HG02884 (cell line): ENCODE results near the gene DCT.
"Not testable (repeated sequence)": the region's sequence is repeated elsewhere in the genome, so short reads cannot be mapped to it uniquely, and the experiment has no call there.

ENCODE experiments used
- ATAC-seq: cut with Tn5 transposase; IDR thresholded peaks from one replicate; pipeline ENCODE4 v1.9.1; 2021; ENCODE audit warnings: mild to moderate bottlenecking, moderate library complexity; ENCODE audit not compliant: unreplicated experiment

The DCT gene

GRCh38 chr13:94479616-94480015, at the start of gene DCT:
Gene DCT (minus strand): TSS chr13:94479682. CDS start chr13:94479255, 427 bp downstream.
- ATAC-seq: no peak

GRCh38 chr13:94526956-94527355, 47.5 kb upstream of the DCT start:
- not testable (repeated sequence) for ATAC-seq

GRCh38 chr13:94525781-94526180, 46.3 kb upstream of the DCT start:
- ATAC-seq: no peak

GRCh38 chr13:94524407-94524806, 44.9 kb upstream of the DCT start:
- ATAC-seq: no peak

GRCh38 chr13:94520001-94520400, 40.5 kb upstream of the DCT start:
- no peak for ATAC-seq

GRCh38 chr13:94516456-94516855, 37.0 kb upstream of the DCT start:
- ATAC-seq: no peak

- ATAC-seq: no peak
Measured at GRCh38 chr13:94515911-94516310, 36.4 kb upstream of the DCT start.

GRCh38 chr13:94515374-94515773, 35.9 kb upstream of the DCT start:
- ATAC-seq: no peak

- ATAC-seq: no peak
Measured at GRCh38 chr13:94513026-94513425, 33.5 kb upstream of the DCT start.

GRCh38 chr13:94505730-94506129, 26.2 kb upstream of the DCT start:
- no peak for ATAC-seq

GRCh38 chr13:94503851-94504250, 24.4 kb upstream of the DCT start:
- no peak for ATAC-seq

GRCh38 chr13:94498831-94499230, 19.3 kb upstream of the DCT start:
- ATAC-seq: not testable (repeated sequence)

GRCh38 chr13:94495806-94496205, 16.3 kb upstream of the DCT start:
- no peak for ATAC-seq

- no peak for ATAC-seq
Measured at GRCh38 chr13:94494026-94494425, 14.5 kb upstream of the DCT start.

GRCh38 chr13:94487043-94487442, 7.6 kb upstream of the DCT start:
- no peak for ATAC-seq

- no peak for ATAC-seq
Measured at GRCh38 chr13:94483970-94484369, 4.5 kb upstream of the DCT start.

- no peak for ATAC-seq
Measured at GRCh38 chr13:94481941-94482340, 2.5 kb upstream of the DCT start.

- no peak for ATAC-seq
Measured at GRCh38 chr13:94480672-94481145, 1.2 kb upstream of the DCT start.

- no peak for ATAC-seq
Measured at GRCh38 chr13:94478913-94479312, 569 bp downstream of the DCT start.

GRCh38 chr13:94470126-94470525, 9.4 kb downstream of the DCT start:
- ATAC-seq: no peak

GRCh38 chr13:94464771-94465170, 14.7 kb downstream of the DCT start:
- no peak for ATAC-seq

GRCh38 chr13:94462670-94463069, 16.8 kb downstream of the DCT start:
- no peak for ATAC-seq

- no peak for ATAC-seq
Measured at GRCh38 chr13:94459116-94459515, 20.4 kb downstream of the DCT start.

- no peak for ATAC-seq
Measured at GRCh38 chr13:94455414-94455813, 24.1 kb downstream of the DCT start.
